ENCODE data around the gene FCSK.

Gene FCSK

DNA sequence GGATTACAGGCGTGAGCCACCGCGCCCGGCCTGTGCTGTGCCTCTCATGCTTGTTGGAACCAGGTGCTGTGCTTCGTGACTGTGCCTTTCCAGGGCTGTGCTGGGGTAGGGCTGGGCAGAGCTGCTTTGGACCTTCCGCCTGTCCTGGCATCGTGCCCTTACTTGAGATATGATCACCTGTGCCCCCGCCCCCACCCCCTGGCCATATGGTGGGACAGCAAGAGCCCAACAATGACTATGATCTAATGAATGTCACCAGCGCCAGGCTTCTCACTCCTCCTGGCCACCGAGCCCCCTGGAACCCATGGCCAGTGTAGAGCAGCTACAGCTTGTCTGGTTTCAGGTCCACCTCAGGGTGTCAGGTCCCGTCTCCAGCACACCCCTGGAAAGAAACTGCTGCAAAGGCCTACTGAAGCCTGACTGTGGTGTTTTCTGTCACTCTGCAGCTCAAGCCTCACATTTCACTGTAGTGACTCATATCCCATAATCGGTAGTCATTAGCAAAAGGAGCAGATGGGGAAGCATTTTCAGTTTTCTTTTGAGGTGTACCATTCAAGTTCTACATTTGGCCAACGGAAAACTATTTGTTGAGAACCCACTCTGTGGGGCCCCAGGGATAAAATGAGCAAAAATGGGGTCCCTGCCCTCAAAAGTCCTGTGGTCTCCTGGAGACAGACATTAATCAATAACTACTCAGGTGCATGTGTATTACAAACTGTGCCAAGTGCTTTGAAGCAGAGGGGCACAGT lies 22.1 kb downstream of the FCSK start:
- no peak overlapping the region for H3K4me3 ChIP-seq (ENCODE audit: low read depth, low read length)

DNA sequence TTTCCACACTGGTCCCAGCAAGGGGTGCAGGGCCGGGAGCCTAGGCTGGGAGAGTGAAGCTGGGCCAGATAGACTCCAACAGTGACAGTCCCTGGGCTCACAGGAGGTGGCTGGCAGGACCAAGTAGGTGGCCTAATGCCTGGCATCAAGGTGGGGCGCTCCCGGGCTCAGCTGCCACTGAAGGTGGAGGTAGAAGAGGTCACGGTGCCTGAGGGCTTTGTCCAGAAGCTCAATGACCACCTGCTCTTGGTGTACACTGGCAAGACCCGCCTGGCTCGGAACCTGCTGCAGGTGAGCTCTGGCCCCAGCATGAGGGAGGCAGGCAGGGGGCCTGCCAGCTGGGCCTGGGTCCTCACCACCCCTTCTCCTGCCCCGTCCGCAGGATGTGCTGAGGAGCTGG lies 23.8 kb downstream of the FCSK start:
- no peak overlapping the region for H3K4me3 ChIP-seq (ENCODE audit: low read depth, low read length)

DNA sequence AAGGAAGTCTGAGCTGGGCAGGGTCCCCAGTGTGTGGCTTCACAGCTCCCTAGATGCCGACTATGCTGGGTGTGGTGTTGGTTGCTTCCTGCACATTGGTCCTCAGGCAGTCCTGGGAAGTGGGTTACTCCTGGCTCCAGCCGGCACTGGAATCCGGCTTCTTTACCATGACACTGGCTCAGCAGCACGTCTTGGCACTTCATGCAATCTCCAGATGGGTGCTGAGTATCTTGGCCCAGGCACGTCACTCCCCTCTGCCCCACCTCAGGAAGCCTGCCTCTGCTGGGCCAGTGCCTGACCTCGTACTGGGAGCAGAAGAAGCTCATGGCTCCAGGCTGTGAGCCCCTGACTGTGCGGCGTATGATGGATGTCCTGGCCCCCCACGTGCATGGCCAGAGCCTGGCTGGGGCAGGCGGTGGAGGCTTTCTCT lies 24.5 kb downstream of the FCSK start:
- no peak overlapping the region for H3K4me3 ChIP-seq (ENCODE audit: low read depth, low read length)

DNA sequence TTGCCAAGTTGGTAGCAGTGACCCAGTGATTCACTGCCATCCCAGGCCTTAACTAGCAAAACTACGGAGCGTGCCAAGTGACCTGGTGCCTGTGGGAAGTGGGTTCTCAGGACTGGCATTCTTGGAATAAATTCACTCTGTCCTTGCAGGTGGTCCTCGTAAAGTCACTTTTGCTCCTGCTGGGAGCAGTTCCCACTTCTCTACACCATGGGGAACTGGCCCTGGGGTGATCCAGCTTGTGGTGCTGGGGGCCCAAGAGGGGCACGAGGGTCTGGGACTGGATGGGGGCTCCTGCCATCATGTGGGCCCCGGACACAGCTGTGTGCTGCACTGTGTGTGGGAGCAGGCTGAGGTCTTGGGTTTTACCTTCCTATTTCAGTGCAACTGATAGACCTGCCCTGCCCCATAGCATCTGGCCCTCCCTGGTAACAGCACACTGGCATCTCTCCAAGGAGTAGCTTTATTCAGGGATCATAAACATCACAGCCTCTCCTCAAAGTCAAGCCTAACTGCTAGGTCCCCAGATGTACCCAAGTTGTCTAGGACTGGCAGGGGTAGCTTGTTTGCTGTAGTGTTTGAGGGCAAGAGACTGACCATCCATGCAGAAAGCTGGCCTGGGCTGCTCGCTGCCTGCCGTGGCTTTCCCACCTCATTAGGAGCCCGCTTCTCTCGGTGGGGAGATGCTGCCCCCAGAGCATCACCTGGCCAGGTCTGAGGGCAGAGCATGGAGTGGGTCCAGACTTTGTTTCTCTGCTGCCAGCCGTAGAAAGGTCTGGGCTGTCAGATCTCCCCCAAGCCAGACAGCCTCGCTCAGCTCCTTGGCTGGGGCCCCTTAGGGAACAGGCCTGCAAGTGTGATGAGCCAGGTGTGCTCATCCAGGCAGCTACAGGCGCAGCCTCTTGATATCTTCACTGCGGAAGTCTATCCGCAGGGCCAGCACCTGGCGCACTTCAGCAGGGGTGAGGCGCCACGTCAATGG lies 26.0 kb downstream of the FCSK start:
- no peak overlapping the region for H3K4me3 ChIP-seq (ENCODE audit: low read depth, low read length)

DNA sequence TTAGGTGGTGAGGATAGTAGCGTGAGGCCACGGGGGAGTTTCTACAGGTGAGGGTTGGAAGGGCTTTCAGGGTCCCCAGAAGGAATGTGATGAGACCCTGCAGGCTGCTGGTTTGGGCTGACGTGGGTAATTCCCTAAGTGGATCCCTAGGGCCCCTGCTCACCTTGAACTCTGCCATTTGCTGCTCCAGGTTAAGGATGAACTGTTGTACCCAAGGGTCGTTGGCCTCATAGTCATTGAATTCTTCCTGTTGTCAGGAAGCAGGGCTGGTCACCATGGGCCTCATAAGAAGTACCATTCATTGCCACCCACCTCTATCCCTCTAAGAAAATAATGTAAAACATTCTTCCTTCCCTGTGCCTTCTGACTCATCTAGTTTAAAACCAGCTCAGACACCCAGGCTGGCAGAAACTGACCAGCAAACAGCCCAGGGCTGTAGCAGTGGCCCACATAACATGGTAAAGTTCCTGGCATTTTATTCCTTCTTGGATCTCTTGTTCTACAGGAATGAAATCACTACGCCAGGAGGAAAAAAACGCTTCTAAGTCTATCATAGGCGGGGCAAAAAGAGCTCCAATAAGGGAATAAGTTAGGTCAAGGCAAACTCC lies 27.6 kb downstream of the FCSK start:
- H3K4me3 ChIP-seq (ENCODE audit: low read depth, low read length), result no peak overlapping the region

DNA sequence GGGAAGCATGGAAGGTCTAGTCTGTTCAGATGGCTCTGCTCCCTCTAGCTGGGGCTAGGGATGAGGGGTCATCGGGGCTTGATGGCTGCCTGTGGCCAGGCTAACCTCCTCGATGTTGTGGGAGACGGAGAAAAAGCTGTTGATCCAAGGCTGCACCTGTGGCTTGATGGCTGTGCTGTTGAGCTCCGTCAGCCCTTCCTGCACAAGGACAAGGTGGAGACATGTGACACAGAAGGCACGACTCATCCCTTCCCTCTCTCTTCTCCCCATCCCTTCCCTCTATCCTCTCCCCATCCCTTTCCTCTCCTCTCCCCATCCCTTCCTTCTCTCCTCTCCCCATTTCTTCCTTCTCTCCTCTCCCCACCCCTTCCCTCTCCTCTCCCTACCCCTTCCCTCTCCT lies 28.2 kb downstream of the FCSK start:
- H3K4me3 ChIP-seq (ENCODE audit: low read depth, low read length), result no peak overlapping the region

DNA sequence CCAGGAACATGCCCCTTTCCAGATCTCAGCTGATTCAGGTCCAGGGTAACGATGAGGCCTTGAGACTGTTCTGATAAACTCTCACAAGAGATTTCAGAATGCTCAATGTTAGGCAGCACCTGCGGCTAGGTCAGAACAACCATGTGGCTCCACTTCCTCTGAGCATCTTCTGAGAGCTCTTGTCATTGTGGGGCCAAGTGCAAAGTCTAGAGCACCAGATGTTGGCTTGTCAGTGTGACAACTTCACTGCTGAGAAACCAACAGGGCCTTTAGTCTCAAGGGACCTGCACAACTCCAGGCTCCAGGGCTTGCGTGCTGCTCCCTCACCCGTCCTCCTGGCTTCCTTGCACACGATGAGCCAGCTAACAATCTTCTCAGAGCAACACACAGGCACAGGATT lies 29.0 kb downstream of the FCSK start:
- H3K4me3 ChIP-seq (ENCODE audit: low read depth, low read length), result no peak overlapping the region

DNA sequence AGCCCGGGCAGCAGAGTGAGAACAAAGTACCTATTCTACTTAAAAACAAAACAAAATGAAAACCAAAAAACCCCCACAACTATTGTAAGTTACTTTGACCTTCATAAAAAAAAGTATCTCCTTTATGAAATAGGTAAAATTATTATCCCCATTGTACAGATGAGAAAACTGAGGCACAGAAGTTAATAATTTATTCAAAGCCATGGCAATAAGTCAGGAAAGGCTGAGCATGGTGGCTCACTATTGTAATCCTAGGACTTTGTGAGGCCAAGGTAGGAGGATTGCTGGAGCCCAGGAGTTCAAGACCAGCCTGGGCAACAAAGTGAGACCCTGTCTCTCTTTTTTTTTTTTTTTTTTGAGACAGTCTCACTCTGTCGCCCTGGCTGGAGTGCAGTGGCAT lies 30.5 kb downstream of the FCSK start:
- H3K4me3 ChIP-seq (ENCODE audit: low read depth, low read length), result no peak overlapping the region

DNA sequence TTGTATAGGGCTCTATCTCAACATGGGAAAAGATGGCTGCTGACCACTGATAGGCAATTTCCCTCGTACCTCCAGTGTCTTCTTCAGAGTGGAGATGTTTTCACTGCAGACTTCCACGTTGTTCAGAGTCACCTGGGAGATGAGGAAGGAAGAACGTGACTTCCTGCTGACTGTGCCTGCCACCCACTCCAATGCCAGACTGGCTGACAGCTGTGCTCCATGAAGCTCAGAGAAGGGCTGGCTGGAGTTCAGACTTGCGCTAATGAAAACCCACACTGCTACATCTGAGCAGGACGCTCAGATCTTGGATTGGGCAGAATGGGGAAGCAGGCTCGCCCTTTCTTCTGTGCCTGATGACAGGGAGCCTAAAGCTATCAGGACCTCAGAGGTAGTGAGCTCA lies 35.9 kb downstream of the FCSK start:
- no peak overlapping the region for H3K4me3 ChIP-seq (ENCODE audit: low read depth, low read length)

DNA sequence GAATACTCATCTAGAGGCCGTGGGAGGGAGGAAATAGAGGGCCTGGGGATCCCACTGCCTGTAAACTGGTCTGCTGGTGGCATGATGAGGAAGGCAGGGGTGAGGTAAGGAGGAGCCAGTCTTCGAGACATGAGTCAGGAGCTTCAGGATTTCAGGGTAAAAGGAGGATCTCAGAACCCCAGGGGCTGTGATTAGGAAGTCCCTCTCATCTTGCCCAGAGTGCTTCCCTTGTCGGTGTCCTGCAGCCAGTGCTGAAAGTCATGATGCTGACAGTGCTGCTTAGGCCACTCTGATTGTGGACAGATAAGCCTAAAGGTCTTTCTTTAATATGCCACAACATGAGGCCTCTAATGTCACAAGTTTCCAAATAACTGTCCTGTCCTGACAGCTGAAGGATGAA lies 39.4 kb downstream of the FCSK start:
- H3K4me3 ChIP-seq (ENCODE audit: low read depth, low read length), result no peak overlapping the region

DNA sequence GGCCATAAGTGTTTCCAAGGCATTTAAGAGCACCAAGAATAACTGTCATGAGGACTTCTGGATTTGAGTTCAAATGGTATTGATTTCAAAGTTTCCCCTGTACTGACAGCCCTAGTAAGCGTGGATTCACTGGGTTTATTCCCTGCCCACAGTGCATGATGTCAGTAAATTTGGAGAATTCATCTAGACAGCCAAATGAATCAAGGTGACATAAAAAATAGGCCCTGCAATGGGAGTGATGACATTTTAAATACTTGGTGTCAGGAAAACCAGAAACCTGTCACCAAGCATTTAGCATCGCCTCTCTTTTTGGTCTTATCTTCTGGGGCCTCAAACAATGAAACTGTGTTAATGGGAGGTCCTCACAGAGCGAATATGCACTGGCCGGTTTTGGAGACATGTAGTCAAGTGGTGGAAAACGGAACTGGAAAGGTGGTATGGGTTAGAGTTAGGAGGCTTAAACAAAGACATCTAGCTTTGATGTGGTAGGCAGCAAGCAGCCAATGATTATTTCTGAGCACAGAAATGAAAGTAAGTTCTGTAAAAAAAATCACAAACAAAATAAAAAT lies 39.9 kb downstream of the FCSK start:
- H3K4me3 ChIP-seq (ENCODE audit: low read depth, low read length), result no peak overlapping the region

DNA sequence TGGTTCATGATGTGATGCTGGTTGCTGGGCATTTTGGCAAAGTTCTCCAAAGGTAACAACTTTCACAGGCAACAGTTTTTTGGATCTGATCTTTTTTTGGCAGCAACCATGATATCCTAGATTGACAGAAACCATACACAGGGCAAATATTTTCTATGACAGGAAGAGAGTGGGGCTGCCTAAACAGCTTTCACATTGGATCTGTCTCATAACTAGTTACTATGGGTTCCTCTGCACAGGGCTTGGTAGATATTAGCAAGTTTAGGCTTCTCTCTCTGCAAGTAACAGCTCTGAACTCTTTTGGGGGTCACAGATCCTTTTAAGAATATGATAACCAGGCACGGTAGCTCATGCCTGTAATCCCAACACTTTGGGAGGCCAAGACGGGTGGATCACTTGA lies 40.4 kb downstream of the FCSK start:
- H3K4me3 ChIP-seq (ENCODE audit: low read depth, low read length), result no peak overlapping the region

DNA sequence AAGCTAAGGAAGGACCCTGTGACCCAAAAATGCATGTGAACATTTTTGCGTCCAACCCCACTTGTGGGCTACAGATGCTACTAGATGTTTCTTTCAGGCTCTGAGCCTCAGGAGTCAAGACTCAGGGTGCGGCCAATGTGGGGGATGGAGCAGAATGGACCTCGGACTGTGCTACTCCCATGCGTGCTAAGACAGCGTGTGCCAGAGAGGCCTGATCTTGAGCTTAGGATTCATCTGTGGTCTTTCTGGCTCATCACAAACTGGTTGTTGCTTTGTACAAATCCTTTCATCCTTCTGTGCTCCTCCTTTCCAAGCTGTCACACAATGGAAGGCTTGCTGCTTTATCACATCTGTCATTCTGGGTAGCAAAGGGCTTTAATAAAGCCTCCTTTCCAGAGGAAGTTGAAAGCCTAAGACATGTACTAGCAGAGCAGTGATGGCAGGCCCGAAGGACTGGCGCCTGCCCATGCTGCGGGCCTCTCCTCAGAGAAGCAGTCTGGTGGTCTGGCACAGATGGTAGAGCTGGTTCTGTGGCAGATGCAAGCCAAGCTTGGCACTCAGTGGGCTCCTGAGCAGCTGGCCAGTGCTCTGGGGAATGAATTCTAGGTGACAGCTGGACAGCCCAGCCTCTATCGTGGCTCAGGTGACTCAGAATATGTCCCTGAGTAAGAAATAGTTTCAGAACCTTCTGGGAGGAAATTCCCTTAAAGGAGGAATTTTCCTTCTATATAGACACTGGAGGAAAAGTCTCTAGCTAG lies 41.2 kb downstream of the FCSK start:
- no peak overlapping the region for H3K4me3 ChIP-seq (ENCODE audit: low read depth, low read length)

DNA sequence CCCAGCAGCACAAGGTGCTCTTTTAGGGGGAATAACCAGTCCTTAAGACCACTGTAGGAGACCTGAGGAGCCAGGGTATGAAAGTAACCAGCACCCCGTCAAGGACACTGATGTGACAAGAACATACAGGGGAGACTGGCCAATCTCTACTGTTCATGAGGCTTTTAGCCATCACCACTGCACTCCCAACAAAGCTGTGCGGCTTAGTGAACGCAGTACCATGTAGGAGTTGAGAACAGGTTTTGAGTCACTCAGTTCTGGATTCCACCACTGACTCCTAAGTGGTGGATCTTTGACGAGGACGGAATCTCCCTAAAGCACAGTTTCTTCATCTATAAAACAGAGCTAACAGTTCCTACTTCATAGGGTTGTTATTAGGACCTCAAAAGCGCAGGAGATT lies 42.1 kb downstream of the FCSK start:
- no peak overlapping the region for H3K4me3 ChIP-seq (ENCODE audit: low read depth, low read length)

DNA sequence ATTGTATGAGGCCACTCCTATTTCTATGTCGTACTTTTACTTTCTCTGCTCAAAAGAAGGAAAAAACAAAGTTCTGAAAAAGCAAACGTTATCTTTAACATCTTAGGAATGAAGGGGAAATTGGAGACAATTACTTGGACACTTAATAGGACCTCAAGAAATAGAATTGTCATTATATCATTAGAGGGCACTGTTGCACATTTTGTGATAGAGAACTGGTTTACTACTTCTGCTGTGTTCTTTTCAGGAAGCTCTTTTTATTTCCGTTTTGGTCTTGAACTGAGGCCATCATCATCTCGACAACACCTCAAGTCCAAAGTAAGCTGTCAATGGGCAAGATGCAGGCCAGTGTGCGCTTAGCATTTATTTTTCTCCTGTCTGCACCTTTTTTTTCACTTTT lies 54.4 kb downstream of the FCSK start:
- H3K4me3 ChIP-seq (ENCODE audit: low read depth, low read length), result no peak overlapping the region

DNA sequence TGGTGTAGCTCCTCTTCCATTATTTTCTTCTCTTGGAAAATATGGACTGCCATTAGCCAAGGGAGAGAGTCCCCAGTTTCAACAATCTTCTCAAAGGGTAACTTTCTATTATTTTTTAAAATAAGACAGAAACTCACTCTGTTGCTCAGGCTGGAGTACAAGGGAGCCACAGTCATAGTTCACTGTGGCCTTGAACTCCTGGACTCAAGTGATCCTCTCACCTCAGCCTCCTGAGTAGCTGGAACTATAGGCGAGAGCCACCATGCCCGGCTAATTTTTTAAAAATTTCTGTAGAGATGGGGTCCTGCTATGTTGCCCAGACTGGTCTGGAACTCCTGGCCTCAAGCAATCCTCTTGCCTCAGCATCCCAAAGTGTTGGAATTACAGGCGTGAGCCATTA lies 55.8 kb downstream of the FCSK start:
- H3K4me3 ChIP-seq (ENCODE audit: low read depth, low read length), result no peak overlapping the region

DNA sequence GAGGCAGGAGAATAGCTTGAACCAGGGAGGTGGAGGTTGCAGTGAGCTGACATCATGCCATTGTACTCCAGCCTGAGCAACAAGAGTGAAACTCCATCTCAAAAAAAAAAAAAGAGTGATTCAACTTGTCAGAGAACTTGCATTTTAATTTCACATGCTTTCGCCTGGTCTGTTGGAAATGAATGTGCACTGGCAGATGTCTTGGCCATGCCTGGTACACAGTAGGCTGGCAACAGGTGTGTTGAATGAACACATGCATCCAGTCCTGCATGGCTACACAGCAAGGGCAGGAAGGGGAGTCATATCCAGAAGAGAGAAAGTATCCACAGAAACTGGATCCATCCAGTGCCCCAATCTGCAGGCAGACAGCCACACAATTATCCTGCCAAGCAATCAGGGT lies 57.4 kb downstream of the FCSK start:
- no peak overlapping the region for H3K4me3 ChIP-seq (ENCODE audit: low read depth, low read length)

DNA sequence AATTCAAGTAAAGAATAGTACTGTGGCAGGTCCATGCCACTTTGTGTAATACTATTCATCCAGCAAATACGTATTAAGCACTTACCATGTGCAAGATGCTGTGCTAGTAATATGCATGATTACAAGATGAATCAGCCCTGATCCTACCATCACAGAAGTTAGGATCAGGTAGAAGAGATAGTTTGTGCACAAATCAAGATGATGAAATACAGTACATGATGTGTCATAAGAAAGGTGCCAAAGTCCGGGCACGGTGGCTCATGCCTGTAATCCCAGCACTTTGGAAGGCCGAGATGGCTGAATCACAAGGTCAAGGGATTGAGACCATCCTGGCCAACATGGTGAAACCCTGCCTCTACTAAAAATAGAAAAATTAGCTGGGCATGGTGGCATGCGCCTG lies 58.1 kb downstream of the FCSK start:
- H3K4me3 ChIP-seq (ENCODE audit: low read depth, low read length), result no peak overlapping the region

DNA sequence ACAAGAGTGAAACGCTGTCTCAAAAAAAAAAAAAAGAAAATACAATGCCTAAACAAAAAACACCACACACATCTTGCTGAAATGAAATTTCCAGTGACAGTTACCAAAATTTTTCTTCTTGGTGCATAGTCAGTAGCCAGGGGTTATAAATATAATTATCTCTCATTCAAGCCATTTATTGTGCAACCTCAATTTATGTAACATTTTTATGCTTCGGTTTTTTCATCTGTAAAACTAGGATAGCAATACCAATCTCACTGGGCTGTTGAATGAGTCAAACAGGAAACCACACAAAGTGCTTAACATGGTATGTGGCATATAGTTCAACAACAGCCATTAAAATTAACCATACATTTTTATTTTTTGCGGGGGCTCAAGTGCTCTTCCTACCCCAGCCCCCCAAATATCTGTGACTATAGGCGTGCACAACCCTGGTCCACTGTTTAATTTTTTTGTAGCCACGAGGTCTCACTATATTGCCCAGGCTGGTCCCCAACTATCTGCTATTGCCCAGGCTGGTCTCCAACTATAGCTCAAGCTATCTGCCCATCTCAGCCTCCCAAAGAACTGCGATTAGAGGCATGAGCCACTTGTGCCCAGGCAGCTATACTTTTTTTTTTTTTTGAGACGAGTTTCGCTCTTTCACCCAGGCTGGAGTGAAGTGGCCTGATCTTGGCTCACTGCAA lies 66.4 kb downstream of the FCSK start:
- H3K4me3 ChIP-seq (ENCODE audit: low read depth, low read length), result no peak overlapping the region

All from iPS-11a (cell line).